Astrocyte (in vitro differentiated cells and primary cell): Measurements from ENCODE around the gene NUP155. TPM values are rescaled to one million over a fixed set of nuclear protein-coding genes. Genes with fewer than 3 reads are reported as not detected.

ENCODE experiments used
- DNase-seq: peaks from one replicate; pipeline ENCODE4 v3.0.0-alpha.2; 2010; ENCODE audit warnings: low read depth
- FAIRE-seq: peaks from 2 replicates; lab custom pipeline; 2011; peaks lifted over from hg19 to GRCh38; lab: Jason Lieb, UNC
- H2AFZ ChIP-seq: 2 replicates; pipeline ENCODE4 v1.6.0; 2012; ENCODE audit warnings: low read depth, low read length, inconsistent platforms
- H3K27ac ChIP-seq: 2 replicates; pipeline ENCODE4 v1.5.1; 2011; ENCODE audit warnings: low read depth, low read length, inconsistent platforms
- H3K27me3 ChIP-seq: 2 replicates; pipeline ENCODE4 v1.6.0; 2011; ENCODE audit warnings: low read length, inconsistent platforms; ENCODE audit not compliant: insufficient read depth
- H3K36me3 ChIP-seq: 2 replicates; pipeline ENCODE4 v1.5.1; 2011; ENCODE audit warnings: low read length, inconsistent platforms; ENCODE audit not compliant: insufficient read depth
- H3K4me1 ChIP-seq: 2 replicates; pipeline ENCODE4 v1.5.1; 2011; ENCODE audit warnings: low read length, inconsistent platforms; ENCODE audit not compliant: insufficient read depth
- H3K4me2 ChIP-seq: 2 replicates; pipeline ENCODE4 v1.6.0; 2012; ENCODE audit warnings: low read length, inconsistent platforms
- H3K4me3 ChIP-seq: 2 replicates; pipeline ENCODE4 v1.5.1; 2011; ENCODE audit warnings: low read depth, mild to moderate bottlenecking, low read length, inconsistent platforms; ENCODE audit not compliant: insufficient read depth
- H3K79me2 ChIP-seq: 2 replicates; pipeline ENCODE4 v1.6.0; 2012; ENCODE audit warnings: mild to moderate bottlenecking, low read length, inconsistent platforms; ENCODE audit not compliant: insufficient read depth
- H3K9ac ChIP-seq: 2 replicates; pipeline ENCODE4 v1.6.0; 2012; ENCODE audit warnings: mild to moderate bottlenecking, low read length, inconsistent platforms
- H3K9me3 ChIP-seq: 2 replicates; pipeline ENCODE4 v1.5.1; 2012; ENCODE audit warnings: low read depth, mild to moderate bottlenecking, low read length, inconsistent platforms; ENCODE audit not compliant: insufficient read depth
- H4K20me1 ChIP-seq: 2 replicates; pipeline ENCODE4 v1.6.0; 2012; ENCODE audit warnings: low read length, inconsistent platforms; ENCODE audit not compliant: insufficient read depth
- H3K27ac Mint-ChIP-seq: one replicate; pipeline ENCODE4 v1.8.0; 2021; ENCODE audit warnings: mild to moderate bottlenecking, mixed read lengths; ENCODE audit not compliant: unreplicated experiment
- H3K27me3 Mint-ChIP-seq: one replicate; pipeline ENCODE4 v1.8.0; 2021; ENCODE audit warnings: low read depth, mixed read lengths; ENCODE audit not compliant: unreplicated experiment
- H3K36me3 Mint-ChIP-seq: one replicate; pipeline ENCODE4 v1.8.0; 2021; ENCODE audit warnings: low read depth, mixed read lengths; ENCODE audit not compliant: unreplicated experiment
- H3K4me1 Mint-ChIP-seq: one replicate; pipeline ENCODE4 v1.8.0; 2021; ENCODE audit warnings: low read depth, mixed read lengths; ENCODE audit not compliant: unreplicated experiment
- H3K4me3 Mint-ChIP-seq: one replicate; pipeline ENCODE4 v1.8.0; 2021; ENCODE audit warnings: mild to moderate bottlenecking, moderate library complexity, mixed read lengths; ENCODE audit not compliant: unreplicated experiment
- H3K9me3 Mint-ChIP-seq: one replicate; pipeline ENCODE4 v1.8.0; 2021; ENCODE audit warnings: mild to moderate bottlenecking, mixed read lengths; ENCODE audit not compliant: unreplicated experiment
- CTCF ChIP-seq: IDR thresholded peaks from 2 replicates; pipeline ENCODE4 v1.5.1; 2011; ENCODE audit warnings: low read depth, mild to moderate bottlenecking, inconsistent platforms, low read length, moderate library complexity; ENCODE audit not compliant: insufficient read depth
- EZH2 ChIP-seq: IDR thresholded peaks from 2 replicates; pipeline ENCODE4 v1.6.1; 2012; ENCODE audit warnings: mild to moderate bottlenecking, low read length, inconsistent platforms; ENCODE audit not compliant: insufficient read depth
- total RNA-seq: library from RNA; stranded (reverse); gene quantifications from 2 replicates; pipeline ENCODE4 v1.2.1, GENCODE V29; 2021

The NUP155 gene
- total RNA-seq, 1 donor from 2014 or later: 28.8 TPM

GRCh38 chr5:37248421-37248969 lies 122.4 kb downstream of the NUP155 start:
- Mint-ChIP-seq H3K27me3 (no peaks in the 10 kb centered on the region), H3K4me1 (peaks cover 4% of the 10 kb centered on the region), H3K36me3 (no peaks in the 10 kb centered on the region), H3K4me3 (peak overlapping the region; percentile 86), H3K27ac (peak overlapping the region; percentile 58), H3K9me3 (no peaks in the 10 kb centered on the region)
- H3K9me3 ChIP-seq: no peaks in the 10 kb centered on the region
- H3K27me3 ChIP-seq: no peaks in the 10 kb centered on the region
- TF ChIP-seq EZH2: no peak
- TF ChIP-seq CTCF: no peak
- no peaks in the 10 kb centered on the region for H4K20me1 ChIP-seq
- H3K36me3 ChIP-seq: no peaks in the 10 kb centered on the region
- DNase-seq (no peak), FAIRE-seq (no peak)
- peaks cover 4% of the 10 kb centered on the region for H3K4me1 ChIP-seq
- peak overlapping the region; percentile 91 for H3K27ac ChIP-seq
- H3K9ac ChIP-seq: peak overlapping the region; percentile 95
- H2AFZ ChIP-seq: peak overlapping the region; percentile 93
- peak overlapping the region; percentile 94 for H3K4me2 ChIP-seq
- peak overlapping the region; percentile 89 for H3K4me3 ChIP-seq
- peaks cover 31% of the 10 kb centered on the region for H3K79me2 ChIP-seq

GRCh38 chr5:37247496-37247895 lies 123.4 kb downstream of the NUP155 start:
- H3K4me2 ChIP-seq: peak overlapping the region; percentile 94
- H3K9me3 ChIP-seq: no peaks in the 10 kb centered on the region
- FAIRE-seq: no peak

More at GRCh38 chr5:37247496-37247895, 123.4 kb downstream of the NUP155 start:
- no peak overlapping the region for H3K4me3 ChIP-seq
- no peak overlapping the region for H3K27ac ChIP-seq
- H3K27ac Mint-ChIP-seq: no peak overlapping the region
- H3K36me3 ChIP-seq: no peaks in the 10 kb centered on the region
- no peak overlapping the region for H3K9ac ChIP-seq
- H3K9me3 Mint-ChIP-seq: no peaks in the 10 kb centered on the region
- peaks cover 4% of the 10 kb centered on the region for H3K4me1 Mint-ChIP-seq
- H3K4me1 ChIP-seq: peaks cover 4% of the 10 kb centered on the region
- H4K20me1 ChIP-seq: no peaks in the 10 kb centered on the region
- H3K36me3 Mint-ChIP-seq: no peaks in the 10 kb centered on the region
- no peak for TF ChIP-seq EZH2
- TF ChIP-seq CTCF: no peak
- H3K27me3 Mint-ChIP-seq: no peaks in the 10 kb centered on the region
- H3K4me3 Mint-ChIP-seq: peak overlapping the region; percentile 86
- H3K79me2 ChIP-seq: peaks cover 31% of the 10 kb centered on the region
- no peak overlapping the region for H2AFZ ChIP-seq
- H3K27me3 ChIP-seq: no peaks in the 10 kb centered on the region
- DNase-seq: no peak
